Muscle layer of colon (tissue), 2 donors: ENCODE measurements around the gene DDX39B.

Source experiments
- H3K27ac ChIP-seq: one replicate; pipeline ENCODE4 v1.7.0; 2013; ENCODE audit warnings: low read depth, mild to moderate bottlenecking, low read length, moderate library complexity
- H3K27me3 ChIP-seq, 2 donors: one replicate each; pipeline ENCODE4 v1.7.0; 2013; ENCODE audit warnings: low read length in 2 of 2, mild to moderate bottlenecking in 2 of 2; ENCODE audit not compliant: insufficient read depth in 2 of 2, control insufficient read depth in 1 of 2
- H3K36me3 ChIP-seq: one replicate; pipeline ENCODE4 v1.7.0; 2013; ENCODE audit warnings: mild to moderate bottlenecking, low read length; ENCODE audit not compliant: insufficient read depth
- H3K4me1 ChIP-seq: one replicate; pipeline ENCODE4 v1.7.0; 2013; ENCODE audit warnings: mild to moderate bottlenecking, low read length; ENCODE audit not compliant: insufficient read depth
- H3K4me3 ChIP-seq, 2 donors: one replicate each; pipeline ENCODE4 v1.7.0; 2013; ENCODE audit warnings: low read length in 2 of 2, low read depth in 1 of 2, mild to moderate bottlenecking in 1 of 2, moderate library complexity in 1 of 2
- H3K9ac ChIP-seq: one replicate; pipeline ENCODE4 v1.7.0; 2013; ENCODE audit warnings: low read length
- H3K9me3 ChIP-seq: one replicate; pipeline ENCODE4 v1.7.0; 2013; ENCODE audit warnings: mild to moderate bottlenecking, low read length
- donor health status: abdominal sarcoma.
- donor health status: Adenocarcinoma of cecum.

The DDX39B gene

DNA sequence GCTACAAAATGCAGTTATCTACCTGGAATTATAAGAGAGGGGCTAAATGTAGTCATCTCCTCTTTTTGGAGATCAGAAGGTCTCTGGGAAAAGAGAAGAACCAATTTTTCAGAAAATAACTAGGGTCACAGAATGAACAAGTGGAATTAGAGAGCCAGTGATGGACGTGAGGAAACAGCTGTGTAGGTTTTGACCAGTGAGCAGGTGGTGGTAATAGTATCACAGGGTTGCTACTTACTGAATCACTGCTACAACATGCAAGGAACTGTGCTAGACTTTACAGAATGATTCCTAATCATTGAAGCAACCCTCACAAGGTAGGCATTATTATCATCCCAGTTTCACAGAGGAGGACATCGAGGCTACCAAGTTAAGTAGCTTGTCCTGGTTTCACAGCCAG is 2.9 kb upstream of the DDX39B start:
- Histone ChIP-seq H3K9me3 (no peaks in the 10 kb centered on the region), H3K36me3 (peaks cover 8% of the 10 kb centered on the region), H3K27me3 (no peaks in the 10 kb centered on the region), H3K9ac (no peak overlapping the region), H3K27ac (no peak overlapping the region), H3K4me1 (peaks cover 40% of the 10 kb centered on the region), H3K4me3 (no peak overlapping the region)

DNA sequence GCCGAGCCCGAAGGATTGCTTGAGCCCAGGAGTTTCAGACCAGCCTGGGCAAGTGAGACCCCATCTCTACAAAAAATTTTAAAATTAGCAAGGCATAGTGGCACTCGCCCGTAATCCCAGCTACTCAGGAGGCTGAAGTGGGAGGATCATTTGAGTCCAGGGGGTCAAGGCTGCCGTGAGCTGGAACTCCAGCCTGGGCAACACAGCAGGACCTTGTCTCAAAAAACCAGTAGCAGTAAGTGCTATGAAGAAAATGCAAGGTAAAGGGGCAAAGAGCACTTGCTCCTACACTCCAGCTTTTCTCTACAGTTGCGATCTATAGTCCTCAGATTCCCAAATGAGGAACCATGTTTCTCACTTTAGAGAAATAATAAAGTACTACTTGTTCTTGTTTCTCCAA is 1.8 kb upstream of the DDX39B start:
- Histone ChIP-seq H3K27ac (no peak overlapping the region), H3K4me1 (peaks cover 47% of the 10 kb centered on the region), H3K4me3 (no peak overlapping the region), H3K27me3 (no peaks in the 10 kb centered on the region), H3K36me3 (peaks cover 18% of the 10 kb centered on the region), H3K9me3 (no peaks in the 10 kb centered on the region), H3K9ac (no peak overlapping the region)

DNA sequence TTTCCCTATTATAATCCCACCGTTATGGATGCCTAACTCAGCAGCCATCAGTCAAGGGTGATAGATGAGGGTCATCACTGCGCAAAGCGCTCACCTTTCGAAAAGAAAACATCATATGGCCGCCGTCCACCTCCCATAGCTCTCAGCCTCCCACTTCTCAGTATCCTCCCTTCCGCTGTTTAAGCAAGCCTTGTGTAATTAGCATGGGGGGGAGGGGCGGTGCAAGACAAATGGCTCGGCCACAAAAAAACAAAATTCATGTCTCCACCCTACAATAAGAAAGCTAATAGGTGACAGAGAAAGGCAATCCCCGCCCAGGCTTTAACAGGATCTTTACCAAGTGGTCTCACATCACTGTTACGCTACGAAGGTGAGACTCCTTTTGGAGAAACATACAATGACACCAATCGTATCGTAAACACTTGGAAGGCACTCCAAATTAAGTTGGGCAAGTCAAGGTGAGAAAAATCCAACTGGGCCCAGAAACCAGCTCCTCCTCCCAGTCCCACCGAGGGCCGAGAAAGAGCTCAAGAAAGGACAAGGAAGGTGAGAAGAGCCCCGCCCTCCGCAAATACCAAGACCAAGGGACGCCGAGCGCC is 645 bp downstream of the DDX39B start:
- Histone ChIP-seq H3K36me3 (peaks cover 37% of the 10 kb centered on the region), H3K27me3 (no peaks in the 10 kb centered on the region), H3K9me3 (no peaks in the 10 kb centered on the region), H3K9ac (peak overlapping the region; percentile 95), H3K27ac (peak overlapping the region; percentile 83), H3K4me3 (peak overlapping the region; percentile 36 to 98), H3K4me1 (peaks cover 36% of the 10 kb centered on the region)

DNA sequence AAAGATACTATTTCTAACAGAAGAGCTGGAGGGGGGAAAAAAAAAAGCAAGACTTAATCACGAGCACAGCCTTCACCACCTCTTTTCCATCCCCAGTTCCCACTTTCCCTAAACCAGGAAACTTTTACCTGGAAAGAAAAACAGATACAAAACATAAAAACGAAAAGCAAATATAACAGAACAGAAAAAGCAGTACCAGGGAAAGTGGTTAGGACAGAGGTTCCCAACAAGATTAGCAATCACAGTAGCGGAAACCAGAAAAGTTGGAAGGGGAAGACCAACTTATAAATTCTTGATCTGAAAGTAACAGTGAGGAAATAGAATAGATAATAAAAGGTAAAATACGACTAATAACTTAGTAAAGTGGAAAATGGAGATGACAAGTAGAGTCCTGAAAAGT is 1.2 kb downstream of the DDX39B start:
- H3K27ac ChIP-seq: peak overlapping the region; percentile 83
- H3K27me3 ChIP-seq: no peaks in the 10 kb centered on the region
- peaks cover 42% of the 10 kb centered on the region for H3K36me3 ChIP-seq
- H3K4me1 ChIP-seq: peaks cover 36% of the 10 kb centered on the region
- H3K9me3 ChIP-seq: no peaks in the 10 kb centered on the region
- H3K9ac ChIP-seq: peak overlapping the region; percentile 95
- peak overlapping the region; percentile 36 to 98 for H3K4me3 ChIP-seq

DNA sequence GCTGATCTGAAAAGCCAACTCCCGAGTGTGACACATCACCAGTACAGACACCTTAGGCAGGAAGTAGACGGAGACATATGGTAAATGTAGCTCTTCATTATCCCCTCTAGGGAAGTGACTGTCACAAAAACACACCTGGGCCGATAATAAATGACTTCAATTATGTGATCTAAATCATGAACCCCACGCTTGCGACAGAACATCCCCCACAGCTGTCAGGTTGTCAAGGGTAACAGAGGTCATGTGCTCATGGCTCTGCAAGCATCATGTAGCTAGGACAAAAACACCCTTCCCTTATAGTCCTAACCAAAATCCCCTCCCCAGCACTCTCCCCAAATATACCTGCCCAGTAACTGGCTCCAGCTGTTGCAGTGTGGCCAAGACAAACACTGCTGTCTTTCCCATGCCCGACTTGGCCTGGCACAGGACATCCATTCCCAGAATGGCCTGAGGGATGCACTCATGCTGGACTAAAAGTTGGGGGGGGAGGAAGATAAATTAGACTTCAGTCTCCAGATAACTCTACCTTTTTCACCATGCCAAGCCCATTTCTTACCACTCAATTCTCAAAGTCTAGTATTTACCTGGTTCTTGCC is 2.9 kb downstream of the DDX39B start:
- Histone ChIP-seq H3K9ac (peak overlapping the region; percentile 9), H3K36me3 (peaks cover 60% of the 10 kb centered on the region), H3K4me1 (peaks cover 36% of the 10 kb centered on the region), H3K9me3 (no peaks in the 10 kb centered on the region), H3K27me3 (no peaks in the 10 kb centered on the region), H3K4me3 (no peak overlapping the region), H3K27ac (no peak overlapping the region)

DNA sequence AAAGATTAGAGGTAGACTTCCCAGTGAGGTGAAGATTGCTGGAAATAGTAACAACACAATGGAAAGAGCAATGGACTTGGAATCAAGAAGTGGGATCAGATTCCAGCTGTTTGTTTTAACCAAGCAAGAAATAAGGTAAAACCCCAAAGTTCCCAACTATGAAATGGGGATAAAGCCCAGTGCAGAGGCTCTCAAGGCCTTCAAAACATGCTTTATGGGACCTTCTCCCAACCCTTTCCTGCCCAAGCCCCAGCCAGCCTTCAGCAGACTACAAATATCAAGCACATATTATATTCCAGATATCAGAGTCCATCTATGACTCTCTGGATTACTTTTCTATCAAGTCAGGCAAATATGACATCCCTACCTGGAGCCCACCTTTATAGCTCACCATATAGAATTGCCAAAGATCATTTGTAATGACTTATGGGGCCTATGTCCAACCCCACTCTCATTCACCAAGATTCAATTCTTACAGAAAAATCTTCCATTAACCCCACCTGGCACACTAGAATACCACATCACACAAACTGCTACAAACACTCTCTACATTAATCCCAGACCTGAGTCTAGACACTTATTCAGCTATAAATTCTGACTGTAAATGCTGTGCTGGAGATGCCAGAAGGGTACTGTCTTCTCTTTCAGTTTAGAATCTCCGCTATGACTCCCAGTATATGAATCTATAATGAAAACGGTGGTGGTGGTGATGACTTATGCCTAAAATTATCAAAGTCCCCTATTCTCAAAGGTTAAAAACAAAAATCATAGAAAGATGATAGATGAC is 6.1 kb downstream of the DDX39B start:
- peaks cover 80% of the 10 kb centered on the region for H3K36me3 ChIP-seq

DNA sequence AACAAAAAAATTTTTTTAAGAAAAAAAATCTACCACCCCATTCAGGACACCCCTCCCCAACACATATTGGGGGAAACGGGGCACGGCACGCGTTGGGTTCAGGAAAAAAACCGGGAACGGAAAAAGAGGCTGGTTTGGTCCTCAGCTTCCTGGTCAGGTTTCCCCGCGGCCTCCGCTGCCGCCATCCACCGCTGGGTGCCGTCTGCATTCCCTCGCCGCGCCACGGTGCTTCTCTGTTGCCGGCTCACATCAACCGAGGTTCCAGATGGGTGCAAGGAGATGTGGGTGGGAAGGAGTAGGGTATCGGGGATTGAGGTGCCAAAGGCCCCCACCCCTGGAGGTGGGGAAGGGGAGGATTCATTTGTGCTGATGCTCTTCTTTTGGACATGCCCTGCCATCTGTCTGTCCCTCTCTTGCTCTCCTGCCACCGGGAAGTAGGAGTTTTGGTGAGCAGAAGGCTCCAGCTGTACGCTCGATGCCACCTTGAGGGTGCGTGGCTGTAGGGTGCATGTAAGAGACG is 7.2 kb downstream of the DDX39B start:
- Histone ChIP-seq H3K27me3 (no peaks in the 10 kb centered on the region), H3K27ac (no peak overlapping the region), H3K4me3 (no peak overlapping the region), H3K36me3 (peaks cover 82% of the 10 kb centered on the region), H3K4me1 (peaks cover 14% of the 10 kb centered on the region), H3K9me3 (no peaks in the 10 kb centered on the region), H3K9ac (no peak overlapping the region)

More for the DNA sequence above, 6.1 kb downstream of the DDX39B start:
- H3K27me3 ChIP-seq: no peaks in the 10 kb centered on the region
- peaks cover 25% of the 10 kb centered on the region for H3K4me1 ChIP-seq
- no peak overlapping the region for H3K4me3 ChIP-seq
- no peak overlapping the region for H3K9ac ChIP-seq
- no peak overlapping the region for H3K27ac ChIP-seq
- H3K9me3 ChIP-seq: no peaks in the 10 kb centered on the region

DNA sequence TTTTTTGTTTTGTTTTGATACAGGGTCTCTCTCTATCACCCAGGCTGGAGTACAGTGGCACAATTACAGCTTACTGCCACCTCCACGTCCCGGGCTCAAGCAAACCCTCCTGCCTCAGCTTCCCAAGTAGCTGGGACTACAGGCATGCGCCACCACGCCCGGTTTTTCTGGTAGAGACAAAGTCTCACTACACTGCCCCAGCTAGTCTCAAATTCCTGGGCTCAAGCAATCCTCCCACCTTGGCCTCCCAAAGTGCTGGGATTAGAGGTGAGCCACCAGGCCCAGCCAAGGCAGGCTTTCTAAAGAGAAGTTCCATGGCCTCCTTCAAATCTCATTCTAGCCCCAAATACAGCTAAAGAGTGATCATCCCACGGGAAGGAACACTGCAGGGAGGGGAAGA is 7.8 kb downstream of the DDX39B start:
- Histone ChIP-seq H3K4me3 (no peak overlapping the region), H3K27ac (no peak overlapping the region), H3K9me3 (no peaks in the 10 kb centered on the region), H3K9ac (no peak overlapping the region), H3K36me3 (peaks cover 78% of the 10 kb centered on the region), H3K4me1 (peaks cover 8% of the 10 kb centered on the region), H3K27me3 (no peaks in the 10 kb centered on the region)

DNA sequence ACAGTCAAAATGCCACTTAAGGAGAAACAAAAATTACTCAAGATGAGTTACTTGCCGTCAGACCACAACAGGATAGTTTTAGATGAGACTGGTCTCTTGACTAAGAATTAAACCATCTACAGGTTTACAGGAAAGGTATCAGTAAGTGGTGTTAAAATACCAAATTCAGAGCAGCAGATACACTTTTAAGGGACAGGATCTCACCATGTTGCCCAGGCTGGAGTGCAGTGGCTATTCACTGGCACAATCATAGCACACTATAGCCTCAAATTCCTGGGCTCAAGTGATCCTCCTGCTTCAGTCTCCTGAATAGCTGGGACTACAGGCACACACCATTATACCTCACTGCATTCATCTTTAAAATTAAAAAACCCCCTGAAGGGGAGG is 8.4 kb downstream of the DDX39B start:
- H3K27me3 ChIP-seq: no peaks in the 10 kb centered on the region
- H3K9me3 ChIP-seq: no peaks in the 10 kb centered on the region
- H3K27ac ChIP-seq: no peak overlapping the region
- H3K9ac ChIP-seq: no peak overlapping the region
- peaks cover 72% of the 10 kb centered on the region for H3K36me3 ChIP-seq
- H3K4me3 ChIP-seq: no peak overlapping the region
- H3K4me1 ChIP-seq: peaks cover 2% of the 10 kb centered on the region

DNA sequence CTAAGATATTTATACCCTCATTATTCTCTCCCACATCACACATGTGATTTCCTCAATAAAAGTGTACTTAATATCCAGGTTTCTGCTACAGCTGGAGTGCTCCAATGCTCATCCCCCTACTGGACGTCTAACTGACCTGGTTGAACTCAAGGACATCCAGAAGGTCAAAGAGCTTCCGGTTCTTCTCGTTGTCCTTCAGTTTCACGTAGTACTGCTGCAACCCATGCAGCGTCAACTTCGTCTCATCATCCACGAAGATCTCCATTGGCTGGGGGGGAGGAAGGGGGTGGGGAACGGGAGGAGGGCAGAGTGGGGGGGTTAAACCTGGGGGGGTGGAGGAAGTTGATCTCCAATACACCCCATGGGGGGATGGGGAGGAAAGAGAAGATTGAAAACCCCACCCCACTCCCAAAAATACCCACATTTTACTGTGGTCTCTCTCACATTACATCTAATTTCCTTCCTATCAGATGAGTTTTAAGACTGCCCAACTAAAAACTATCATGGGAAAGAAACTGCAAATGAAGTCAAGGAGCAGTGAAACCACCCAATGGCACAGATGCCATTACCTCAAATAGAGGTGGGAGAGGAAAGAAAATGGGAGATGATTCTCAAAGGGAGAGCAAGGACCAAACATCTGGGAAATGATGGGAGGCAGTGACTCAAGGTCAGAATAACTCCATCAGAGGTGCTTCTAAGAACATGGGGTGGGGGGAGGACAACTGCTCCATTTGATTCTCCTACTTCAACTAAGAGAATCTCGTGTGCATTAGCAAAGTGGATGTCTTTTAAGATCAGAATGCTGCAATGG is 9.0 kb downstream of the DDX39B start:
- H3K27ac ChIP-seq: no peak overlapping the region
- no peaks in the 10 kb centered on the region for H3K9me3 ChIP-seq
- H3K4me3 ChIP-seq: no peak overlapping the region
- no peaks in the 10 kb centered on the region for H3K27me3 ChIP-seq
- no peak overlapping the region for H3K9ac ChIP-seq
- peaks cover 66% of the 10 kb centered on the region for H3K36me3 ChIP-seq
- no peaks in the 10 kb centered on the region for H3K4me1 ChIP-seq
